GM18502 (cell line): Measurements from ENCODE around the gene TXNDC11.
A peak's percentile ranks its signal among the peaks of the same experiment; 100 is the strongest.

Experiments
- ATAC-seq: cut with Tn5 transposase; IDR thresholded peaks from one replicate; pipeline ENCODE4 v1.9.1; 2021; ENCODE audit warnings: mild to moderate bottlenecking; ENCODE audit not compliant: unreplicated experiment, poor library complexity

TXNDC11 gene

GRCh38 chr16:11677451-11677951, 65.2 kb downstream of the TXNDC11 start:
- ATAC-seq = no peak

DNA sequence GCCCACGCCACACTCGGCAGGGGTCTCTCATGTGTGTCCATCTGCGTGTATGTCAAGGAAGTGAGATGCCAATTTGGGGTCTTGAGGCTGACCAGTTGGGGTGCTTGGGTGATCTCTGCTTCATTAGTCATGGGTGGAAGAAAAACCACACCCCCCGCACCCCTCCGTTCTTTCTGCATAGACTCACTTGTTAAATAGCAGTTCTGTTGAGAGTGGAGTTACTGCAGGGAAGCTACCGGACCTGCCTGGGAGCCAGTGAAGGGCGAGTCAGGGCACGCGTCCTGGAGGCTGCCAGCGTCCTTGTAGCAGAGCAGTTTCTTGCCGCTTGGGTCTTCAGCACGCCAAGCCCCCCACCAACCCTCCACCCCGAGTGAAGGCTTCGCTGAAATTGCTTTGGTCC, 65.9 kb downstream of the TXNDC11 start:
- no peak for ATAC-seq

DNA sequence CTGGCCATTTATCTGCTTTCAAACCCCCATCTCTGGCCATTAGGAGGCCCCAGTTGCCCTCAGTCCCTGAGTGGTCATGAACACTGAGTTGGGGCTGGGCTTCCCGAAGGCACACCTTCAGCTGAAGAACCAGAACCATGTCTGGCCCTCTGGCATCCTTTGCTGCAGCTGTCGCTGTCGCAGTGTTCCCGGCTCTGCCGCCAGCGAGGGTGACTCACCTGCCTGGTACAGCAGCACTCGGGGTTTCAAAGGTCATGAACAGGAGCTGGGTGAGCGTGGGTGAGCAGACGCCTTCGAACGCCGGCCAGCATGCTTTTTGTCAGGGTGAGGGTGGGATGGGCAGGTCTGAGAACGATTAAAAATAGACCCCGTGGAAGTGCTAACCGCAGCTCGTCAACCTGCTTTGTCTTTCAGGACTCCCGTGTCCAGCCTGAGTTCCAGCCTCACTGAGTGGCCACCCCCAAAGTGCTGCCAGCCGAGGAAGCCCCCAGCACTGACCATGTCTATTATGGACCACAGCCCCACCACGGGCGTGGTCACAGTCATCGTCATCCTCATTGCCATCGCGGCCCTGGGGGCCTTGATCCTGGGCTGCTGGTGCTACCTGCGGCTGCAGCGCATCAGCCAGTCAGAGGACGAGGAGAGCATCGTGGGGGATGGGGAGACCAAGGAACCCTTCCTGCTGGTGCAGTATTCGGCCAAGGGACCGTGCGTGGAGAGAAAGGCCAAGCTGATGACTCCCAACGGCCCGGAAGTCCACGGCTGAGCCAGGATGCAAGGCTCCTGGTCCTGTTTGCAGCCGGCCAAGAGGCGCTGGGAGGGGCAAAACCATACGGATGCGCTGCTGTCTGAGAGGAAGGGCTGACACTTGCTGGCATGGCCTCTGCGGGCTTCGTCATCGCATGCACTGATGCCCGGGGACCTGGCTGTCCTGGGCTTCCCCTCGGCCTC, 66.8 kb downstream of the TXNDC11 start:
- ATAC-seq = no peak

- ATAC-seq = no peak
Observed at GRCh38 chr16:11674818-11675560, 67.7 kb downstream of the TXNDC11 start.

GRCh38 chr16:11674001-11674817, 68.4 kb downstream of the TXNDC11 start:
- ATAC-seq = no peak

- no peak for ATAC-seq
Observed at GRCh38 chr16:11673091-11674000, 69.3 kb downstream of the TXNDC11 start.

- no peak for ATAC-seq
Observed at GRCh38 chr16:11672206-11673090, 70.2 kb downstream of the TXNDC11 start.

GRCh38 chr16:11671676-11672075, 71.0 kb downstream of the TXNDC11 start:
- ATAC-seq = no peak

GRCh38 chr16:11671271-11671670, 71.4 kb downstream of the TXNDC11 start:
- no peak for ATAC-seq

- ATAC-seq = peak; percentile 32
Observed at GRCh38 chr16:11670171-11671131, 72.2 kb downstream of the TXNDC11 start.

- no peak for ATAC-seq
Observed at GRCh38 chr16:11669380-11670146, 73.1 kb downstream of the TXNDC11 start.

GRCh38 chr16:11668623-11669379, 73.9 kb downstream of the TXNDC11 start:
- ATAC-seq = no peak

DNA sequence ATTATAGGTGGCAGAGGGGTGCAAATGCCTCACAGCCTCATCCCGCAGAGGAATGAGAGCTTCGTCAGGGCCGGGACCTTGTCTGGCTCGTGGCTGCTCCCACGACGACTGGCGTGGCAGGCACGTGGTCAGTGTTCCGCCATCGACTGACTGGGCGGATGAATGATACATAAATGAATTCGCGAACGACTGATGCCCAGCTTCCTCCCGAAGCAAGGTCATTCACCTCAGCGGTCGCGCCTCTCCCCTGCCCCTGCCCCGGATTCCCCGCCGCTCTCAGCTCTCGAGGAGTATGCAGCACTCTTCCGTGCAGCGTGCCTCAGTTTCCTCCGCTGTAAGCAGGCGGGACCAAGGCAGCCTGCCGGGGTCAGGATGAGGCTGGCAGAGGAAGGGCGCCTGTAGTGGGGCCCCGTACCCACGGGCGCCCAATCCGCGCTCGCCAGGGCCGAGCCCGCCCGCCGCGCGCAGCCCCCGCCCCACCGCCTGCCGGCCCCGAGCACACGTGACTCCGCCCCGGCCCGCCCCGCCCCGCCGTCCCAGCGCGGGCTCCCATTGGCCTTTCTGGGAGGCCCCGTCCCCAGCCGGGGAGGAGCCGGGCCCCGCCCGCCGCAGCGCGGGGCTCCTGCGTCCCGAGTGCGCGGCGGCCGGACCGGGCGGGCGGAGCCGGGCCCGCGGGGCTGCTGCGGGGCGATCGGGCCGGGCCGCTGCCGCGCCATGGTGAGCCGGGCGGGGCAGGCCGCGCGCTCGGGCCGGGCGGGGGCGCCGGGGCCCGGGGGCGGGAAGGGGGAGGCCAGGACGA, 74.6 kb downstream of the TXNDC11 start, which contains the start of gene SNN:
SNN (plus strand) TSS at position 632 of the 799 bp plus-strand sequence. CDS start 7,605 bp downstream, outside the sequence.
- peak; percentile 64 for ATAC-seq

DNA sequence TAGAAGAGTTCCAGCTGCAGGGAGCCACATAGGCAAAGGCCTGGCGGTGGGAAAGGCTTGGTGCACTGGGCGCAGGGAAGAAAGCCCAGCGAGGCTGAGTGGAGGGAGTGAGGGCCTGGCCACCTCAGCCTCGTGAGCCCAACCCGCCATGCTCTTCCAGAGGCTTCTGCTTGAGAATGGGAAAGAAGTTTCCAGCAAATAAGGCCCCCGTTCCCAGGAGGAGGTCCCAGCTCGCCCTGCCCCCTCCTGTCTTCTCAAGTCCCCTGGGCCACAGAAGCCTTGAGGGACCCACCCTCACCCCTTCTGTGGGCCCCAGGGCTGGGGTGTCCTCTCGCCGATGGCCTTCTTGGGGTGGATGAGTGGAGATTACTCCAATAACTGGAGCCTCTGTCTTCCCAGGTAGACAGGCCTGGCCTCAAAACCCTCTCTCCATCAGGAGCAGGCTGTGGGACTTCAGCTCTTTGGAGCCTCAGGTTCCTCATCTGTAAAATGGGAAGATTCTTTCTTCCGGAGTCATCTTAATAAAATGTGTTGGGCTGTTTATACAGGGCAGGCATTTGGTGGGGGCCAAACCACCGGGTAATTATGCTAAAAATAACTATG, 75.3 kb downstream of the TXNDC11 start:
- no peak for ATAC-seq
